ENCODE measurements around the gene HDGFL2. TPM values are rescaled to one million over a fixed set of nuclear protein-coding genes. Genes with fewer than 3 reads are reported as not detected.
A peak's percentile ranks its signal among the peaks of the same experiment; 100 is the strongest.

Gene HDGFL2
- total RNA-seq, 1 donor from 2014 or later, result 35.0 TPM

DNA sequence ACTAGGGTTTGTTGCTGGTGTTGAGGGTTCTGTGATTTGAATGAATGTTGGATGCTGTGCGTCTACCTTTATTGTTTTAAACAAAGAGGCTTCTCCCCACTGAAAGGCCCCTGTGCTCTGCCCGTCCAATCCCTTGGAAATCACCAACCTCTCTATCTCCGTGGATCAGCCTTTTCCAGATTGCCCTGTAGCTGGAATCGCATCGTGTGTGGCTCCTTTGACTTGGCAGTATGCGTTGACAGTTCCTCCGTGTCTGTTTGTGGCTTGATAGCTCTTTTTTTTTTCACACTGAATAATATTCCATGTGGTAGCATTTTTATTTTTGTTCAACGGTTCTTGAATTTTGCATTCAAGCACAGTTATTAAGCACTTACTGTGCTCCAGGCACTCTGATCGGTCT, 37.7 kb upstream of the HDGFL2 start:
- Histone ChIP-seq H3K36me3 (ENCODE audit: control insufficient read depth, insufficient read depth, low read length) (peaks cover 18% of the 10 kb centered on the region), H3K4me3 (ENCODE audit: low read depth, low read length) (no peak overlapping the region), H3K27me3 (ENCODE audit: control insufficient read depth, insufficient read depth, low read length) (no peaks in the 10 kb centered on the region)
- FAIRE-seq (no peak), DNase-seq (ENCODE audit: low read depth) (no peak)
- TF ChIP-seq, protein P1, sequence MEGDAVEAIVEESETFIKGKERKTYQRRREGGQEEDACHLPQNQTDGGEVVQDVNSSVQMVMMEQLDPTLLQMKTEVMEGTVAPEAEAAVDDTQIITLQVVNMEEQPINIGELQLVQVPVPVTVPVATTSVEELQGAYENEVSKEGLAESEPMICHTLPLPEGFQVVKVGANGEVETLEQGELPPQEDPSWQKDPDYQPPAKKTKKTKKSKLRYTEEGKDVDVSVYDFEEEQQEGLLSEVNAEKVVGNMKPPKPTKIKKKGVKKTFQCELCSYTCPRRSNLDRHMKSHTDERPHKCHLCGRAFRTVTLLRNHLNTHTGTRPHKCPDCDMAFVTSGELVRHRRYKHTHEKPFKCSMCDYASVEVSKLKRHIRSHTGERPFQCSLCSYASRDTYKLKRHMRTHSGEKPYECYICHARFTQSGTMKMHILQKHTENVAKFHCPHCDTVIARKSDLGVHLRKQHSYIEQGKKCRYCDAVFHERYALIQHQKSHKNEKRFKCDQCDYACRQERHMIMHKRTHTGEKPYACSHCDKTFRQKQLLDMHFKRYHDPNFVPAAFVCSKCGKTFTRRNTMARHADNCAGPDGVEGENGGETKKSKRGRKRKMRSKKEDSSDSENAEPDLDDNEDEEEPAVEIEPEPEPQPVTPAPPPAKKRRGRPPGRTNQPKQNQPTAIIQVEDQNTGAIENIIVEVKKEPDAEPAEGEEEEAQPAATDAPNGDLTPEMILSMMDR (IDR thresholded peaks at IDR 0.05; ENCODE audit: insufficient read depth, low read length, severe bottlenecking), result no peak

DNA sequence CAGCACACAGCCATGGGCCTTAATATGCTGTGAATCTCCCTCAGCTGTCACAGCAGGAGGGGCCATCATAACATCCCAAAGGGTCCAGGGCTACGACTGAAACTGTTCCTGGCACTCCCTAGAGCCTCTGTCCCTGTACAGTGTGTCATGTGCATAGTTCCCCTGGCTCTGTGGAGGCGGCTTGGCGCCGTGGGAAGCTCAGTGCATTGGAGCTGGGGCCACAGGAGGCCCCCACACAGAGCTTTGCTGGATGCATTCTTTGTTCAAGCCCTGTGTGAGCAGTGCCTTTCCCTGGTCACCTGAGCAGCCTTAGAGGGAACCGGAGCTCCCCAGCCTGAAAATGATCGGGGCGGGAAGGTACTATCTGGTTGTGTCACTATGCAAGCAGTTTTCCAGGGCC, 35.9 kb upstream of the HDGFL2 start:
- FAIRE-seq, result no peak

DNA sequence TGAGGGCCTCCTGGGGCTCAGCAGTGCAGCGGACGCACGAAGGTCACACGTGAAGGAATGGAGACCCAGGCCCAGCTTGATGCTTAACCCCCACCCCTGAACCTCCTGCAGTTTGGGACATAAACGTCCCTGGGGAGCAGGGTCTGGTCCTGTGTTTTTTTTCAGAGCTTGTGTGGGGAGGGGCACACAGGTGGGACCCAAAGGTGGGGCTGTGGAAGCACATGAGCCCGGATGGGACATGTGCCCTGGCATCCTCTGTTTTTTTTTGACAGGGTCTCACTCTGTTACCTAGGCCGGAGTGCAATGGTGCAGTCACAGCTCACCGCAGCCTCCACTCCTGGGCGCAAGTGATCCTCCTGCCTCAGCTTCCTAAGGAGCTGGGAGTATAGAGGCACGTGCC, 35.0 kb upstream of the HDGFL2 start:
- Histone ChIP-seq H3K36me3 (ENCODE audit: control insufficient read depth, insufficient read depth, low read length) (peaks cover 9% of the 10 kb centered on the region), H3K27me3 (ENCODE audit: control insufficient read depth, insufficient read depth, low read length) (no peaks in the 10 kb centered on the region), H3K4me3 (ENCODE audit: low read depth, low read length) (no peak overlapping the region)
- no peak for DNase-seq (ENCODE audit: low read depth)
- FAIRE-seq, result no peak
- TF ChIP-seq, protein P1 (IDR thresholded peaks at IDR 0.05; ENCODE audit: insufficient read depth, low read length, severe bottlenecking), result no peak

More for the DNA sequence above, 35.9 kb upstream of the HDGFL2 start:
- DNase-seq (ENCODE audit: low read depth), result no peak
- no peaks in the 10 kb centered on the region for H3K27me3 ChIP-seq (ENCODE audit: control insufficient read depth, insufficient read depth, low read length)
- peaks cover 14% of the 10 kb centered on the region for H3K36me3 ChIP-seq (ENCODE audit: control insufficient read depth, insufficient read depth, low read length)
- TF ChIP-seq, protein P1 (IDR thresholded peaks at IDR 0.05; ENCODE audit: insufficient read depth, low read length, severe bottlenecking), result no peak
- no peak overlapping the region for H3K4me3 ChIP-seq (ENCODE audit: low read depth, low read length)

DNA sequence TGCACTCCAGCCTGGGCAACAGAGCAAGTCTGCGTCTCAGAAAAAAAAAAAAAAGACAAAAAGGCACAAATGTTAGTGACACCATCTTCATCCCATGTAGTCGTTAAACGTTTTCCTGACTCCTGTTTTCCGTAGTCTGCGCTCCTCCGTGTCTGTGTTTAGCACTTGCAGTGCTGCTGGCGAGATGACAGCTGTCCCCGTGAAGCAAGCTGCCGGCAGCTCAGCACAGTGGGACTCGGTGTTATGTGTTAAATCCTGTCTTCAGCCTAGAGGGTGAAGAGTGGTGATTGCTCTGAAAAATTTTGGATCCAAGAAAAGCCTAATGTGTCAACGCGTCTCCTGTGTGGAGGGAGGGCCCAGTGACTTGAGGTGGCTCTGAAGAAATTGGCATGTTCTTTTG, 32.9 kb upstream of the HDGFL2 start:
- no peak for DNase-seq (ENCODE audit: low read depth)
- TF ChIP-seq, protein P1 (IDR thresholded peaks at IDR 0.05; ENCODE audit: insufficient read depth, low read length, severe bottlenecking), result no peak
- peaks cover 5% of the 10 kb centered on the region for H3K36me3 ChIP-seq (ENCODE audit: control insufficient read depth, insufficient read depth, low read length)
- FAIRE-seq, result no peak
- H3K27me3 ChIP-seq (ENCODE audit: control insufficient read depth, insufficient read depth, low read length), result no peaks in the 10 kb centered on the region
- no peak overlapping the region for H3K4me3 ChIP-seq (ENCODE audit: low read depth, low read length)

DNA sequence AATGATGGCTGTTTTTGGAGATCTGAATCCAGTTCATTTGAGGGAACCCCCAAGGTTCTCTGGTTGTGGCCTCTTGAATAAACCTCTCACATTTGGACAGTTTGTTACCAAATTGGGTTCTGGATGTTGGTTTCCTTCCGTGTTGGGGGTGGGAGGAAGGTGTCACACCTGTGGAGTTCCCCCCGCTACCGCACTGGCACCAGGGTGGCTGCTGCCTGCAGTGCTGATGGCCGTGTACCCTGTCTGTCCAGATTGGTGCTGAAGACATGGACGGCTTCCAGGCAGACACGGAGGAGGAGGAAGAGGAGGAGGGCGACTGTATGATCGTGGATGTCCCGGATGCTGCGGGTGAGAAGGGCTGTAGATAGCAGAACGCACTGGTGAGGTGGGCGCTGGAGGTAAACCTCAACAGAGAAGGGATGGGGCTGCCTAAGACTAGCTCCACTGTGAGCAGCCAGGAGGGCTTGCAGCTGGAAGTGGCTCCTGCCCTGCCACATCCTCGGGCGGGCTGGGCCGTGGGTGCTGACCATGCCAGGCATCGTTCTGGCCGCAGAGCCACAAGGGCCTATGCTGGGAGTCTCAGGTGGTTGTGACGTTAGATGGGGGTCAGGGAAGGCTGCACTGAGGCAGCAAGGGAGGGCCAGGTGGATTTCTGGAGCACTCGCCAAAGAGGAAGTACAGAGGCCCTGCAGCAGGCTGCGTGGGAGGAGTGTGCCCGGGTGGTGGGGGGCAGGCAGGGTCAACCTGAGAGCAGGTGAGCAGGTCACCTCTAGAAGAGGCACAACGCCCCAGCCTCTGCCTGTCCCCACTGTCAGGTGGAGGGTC, 29.9 kb upstream of the HDGFL2 start:
- peaks cover 12% of the 10 kb centered on the region for H3K36me3 ChIP-seq (ENCODE audit: control insufficient read depth, insufficient read depth, low read length)
- DNase-seq (ENCODE audit: low read depth) (no peak), FAIRE-seq (peak; percentile 83)
- H3K4me3 ChIP-seq (ENCODE audit: low read depth, low read length), result no peak overlapping the region
- TF ChIP-seq, protein P1 (IDR thresholded peaks at IDR 0.05; ENCODE audit: insufficient read depth, low read length, severe bottlenecking), result no peak
- H3K27me3 ChIP-seq (ENCODE audit: control insufficient read depth, insufficient read depth, low read length), result no peaks in the 10 kb centered on the region

DNA sequence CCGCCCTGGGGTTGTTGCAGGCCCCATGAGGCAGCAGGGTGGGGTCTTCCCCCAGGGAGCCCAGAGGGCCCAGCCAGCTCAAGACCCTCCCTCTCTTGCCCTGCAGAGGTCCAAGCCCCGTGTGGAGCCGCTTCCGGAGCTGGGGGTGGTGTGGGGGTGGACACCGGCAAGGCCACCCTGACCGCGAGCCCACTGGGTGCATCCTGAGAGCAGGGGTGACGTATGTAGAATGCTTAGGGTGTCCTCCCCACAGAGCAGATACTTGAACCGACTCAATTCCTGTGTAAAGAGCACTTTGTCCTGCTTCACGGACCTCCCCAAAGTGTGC, 29.3 kb upstream of the HDGFL2 start:
- no peak for DNase-seq (ENCODE audit: low read depth)
- H3K4me3 ChIP-seq (ENCODE audit: low read depth, low read length), result no peak overlapping the region
- peaks cover 18% of the 10 kb centered on the region for H3K36me3 ChIP-seq (ENCODE audit: control insufficient read depth, insufficient read depth, low read length)
- TF ChIP-seq, protein P1 (IDR thresholded peaks at IDR 0.05; ENCODE audit: insufficient read depth, low read length, severe bottlenecking), result no peak
- H3K27me3 ChIP-seq (ENCODE audit: control insufficient read depth, insufficient read depth, low read length), result no peaks in the 10 kb centered on the region
- no peak for FAIRE-seq
